Choroid plexus epithelial cell (primary cell): ENCODE data around the gene NPAS3.
A peak's percentile ranks its signal among the peaks of the same experiment; 100 is the strongest.

Source experiments
- DNase-seq: peaks from one replicate; pipeline ENCODE4 v3.0.0-alpha.2; 2010; ENCODE audit warnings: low read depth
- H3K4me3 ChIP-seq: 2 replicates; pipeline ENCODE4 v1.5.1; 2011; ENCODE audit warnings: low read depth, mild to moderate bottlenecking, control low read depth, low read length, moderate library complexity
- CTCF ChIP-seq: conservative IDR thresholded peaks from 2 replicates; pipeline ENCODE4 v1.5.1; 2011; ENCODE audit warnings: low read depth, mild to moderate bottlenecking, control low read depth, inconsistent platforms, low read length, moderate library complexity

The NPAS3 gene

GRCh38 chr14:33786091-33786825 lies 847.6 kb downstream of the NPAS3 start:
- DNase-seq, result no peak
- no peak overlapping the region for H3K4me3 ChIP-seq
- TF ChIP-seq CTCF, result no peak

GRCh38 chr14:33788161-33788560 lies 849.5 kb downstream of the NPAS3 start:
- DNase-seq, result no peak
- TF ChIP-seq CTCF, result no peak

GRCh38 chr14:33790996-33791395 lies 852.3 kb downstream of the NPAS3 start:
- no peak for TF ChIP-seq CTCF
- no peak overlapping the region for H3K4me3 ChIP-seq
- DNase-seq, result no peak

More at GRCh38 chr14:33788161-33788560, 849.5 kb downstream of the NPAS3 start:
- no peak overlapping the region for H3K4me3 ChIP-seq

- no peak overlapping the region for H3K4me3 ChIP-seq
- no peak for TF ChIP-seq CTCF
- DNase-seq, result no peak
These were observed 853.5 kb downstream of the NPAS3 start for GRCh38 chr14:33792009-33792719.

- DNase-seq, result peak; percentile 89
- peak; percentile 98 for TF ChIP-seq CTCF
- H3K4me3 ChIP-seq, result no peak overlapping the region
These were observed 854.2 kb downstream of the NPAS3 start for GRCh38 chr14:33792720-33793368.

GRCh38 chr14:33793398-33794110 lies 854.9 kb downstream of the NPAS3 start:
- no peak for TF ChIP-seq CTCF
- no peak for DNase-seq
- no peak overlapping the region for H3K4me3 ChIP-seq
